OCI-LY3 (cell line): Measurements from ENCODE around the gene ZIC5.

ENCODE experiments used
- EZH2phosphoT487 ChIP-seq: fragments of 200-600 bp; shearing (Covaris generic); IDR thresholded peaks from 2 replicates; pipeline ENCODE4 v1.6.1; 2018; ENCODE audit warnings: antibody characterized with exemption, mixed run types, low read depth
- TF ChIP-seq, protein P1 (sequence below): fragments of 200-600, 300-600 bp; sonication (generic); IDR thresholded peaks from 2 replicates; pipeline ENCODE4 v1.5.1; 2014; ENCODE audit warnings: antibody characterized with exemption, low read length, low read depth

DNA sequence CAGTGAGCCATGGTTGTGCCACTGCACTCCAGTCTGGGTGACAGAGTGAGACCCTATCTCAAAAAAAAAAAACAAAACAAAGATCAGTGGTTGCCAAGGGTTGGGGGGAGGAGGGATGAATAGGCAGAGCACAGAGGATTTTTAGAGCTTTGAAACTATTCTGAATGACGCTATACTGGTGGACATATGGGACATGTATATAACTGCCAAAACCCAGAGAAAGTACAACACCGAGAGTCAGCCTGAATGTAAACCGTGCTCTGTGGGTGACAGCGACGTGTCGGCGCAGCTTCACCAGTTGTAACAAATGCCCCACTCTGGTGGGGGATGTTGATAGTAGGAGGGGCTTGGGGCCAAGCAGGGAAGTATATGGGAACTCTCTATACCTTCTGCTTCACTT lies 32.9 kb downstream of the ZIC5 start:
- TF ChIP-seq EZH2phosphoT487, result no peak
- TF ChIP-seq, protein P1, sequence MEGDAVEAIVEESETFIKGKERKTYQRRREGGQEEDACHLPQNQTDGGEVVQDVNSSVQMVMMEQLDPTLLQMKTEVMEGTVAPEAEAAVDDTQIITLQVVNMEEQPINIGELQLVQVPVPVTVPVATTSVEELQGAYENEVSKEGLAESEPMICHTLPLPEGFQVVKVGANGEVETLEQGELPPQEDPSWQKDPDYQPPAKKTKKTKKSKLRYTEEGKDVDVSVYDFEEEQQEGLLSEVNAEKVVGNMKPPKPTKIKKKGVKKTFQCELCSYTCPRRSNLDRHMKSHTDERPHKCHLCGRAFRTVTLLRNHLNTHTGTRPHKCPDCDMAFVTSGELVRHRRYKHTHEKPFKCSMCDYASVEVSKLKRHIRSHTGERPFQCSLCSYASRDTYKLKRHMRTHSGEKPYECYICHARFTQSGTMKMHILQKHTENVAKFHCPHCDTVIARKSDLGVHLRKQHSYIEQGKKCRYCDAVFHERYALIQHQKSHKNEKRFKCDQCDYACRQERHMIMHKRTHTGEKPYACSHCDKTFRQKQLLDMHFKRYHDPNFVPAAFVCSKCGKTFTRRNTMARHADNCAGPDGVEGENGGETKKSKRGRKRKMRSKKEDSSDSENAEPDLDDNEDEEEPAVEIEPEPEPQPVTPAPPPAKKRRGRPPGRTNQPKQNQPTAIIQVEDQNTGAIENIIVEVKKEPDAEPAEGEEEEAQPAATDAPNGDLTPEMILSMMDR, result no peak
